Stimulated activated CD4-positive, alpha-beta T cell treated with anti-CD3 and anti-CD28 coated beads, Interleukin-4, amount 100 ng/mL, for 24 hours (primary cell): ENCODE results near the gene RADX.

Experiments used
- DNase-seq: peaks from one replicate; pipeline ENCODE4 v3.0.0-alpha.2; 2020

RADX gene

DNA sequence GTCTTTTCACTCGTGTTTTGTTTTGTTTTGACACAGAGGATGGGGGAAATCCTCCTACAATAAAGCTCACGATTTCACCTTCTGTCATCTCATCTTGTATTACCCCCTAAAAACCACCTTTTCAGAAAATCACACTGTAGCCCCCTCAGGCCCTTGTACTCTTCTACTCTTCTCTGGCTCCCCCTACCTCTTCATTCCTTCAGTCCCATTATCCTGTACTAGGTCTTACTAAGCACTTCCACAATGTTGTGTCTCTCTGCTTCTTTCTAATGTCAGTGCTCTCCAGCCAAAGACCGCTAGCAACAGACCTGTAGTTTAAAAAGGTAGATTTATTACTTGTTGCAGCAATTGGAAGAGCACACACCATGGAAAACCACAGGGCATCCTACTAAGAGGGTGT lies 84.7 kb downstream of the RADX start:
- no peak for DNase-seq

DNA sequence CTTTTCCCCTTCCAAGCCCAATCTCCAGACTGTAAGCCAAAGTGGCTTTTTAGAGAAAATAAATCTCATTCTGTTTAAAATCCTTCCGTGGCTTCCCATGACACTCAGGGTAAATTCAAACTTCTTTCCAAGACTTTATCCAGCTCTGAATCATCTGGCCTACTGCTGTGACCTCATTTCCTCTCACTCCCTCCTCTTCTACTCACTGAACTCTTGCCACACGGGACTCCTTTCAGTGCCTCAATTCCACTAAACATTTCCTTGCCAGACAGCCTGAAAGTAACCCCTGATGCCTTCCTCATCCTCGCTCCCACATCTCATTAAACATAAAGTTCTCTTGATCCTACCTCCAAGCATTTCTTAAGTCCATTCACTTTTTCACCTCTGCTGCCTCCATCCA lies 86.9 kb downstream of the RADX start:
- DNase-seq: no peak

DNA sequence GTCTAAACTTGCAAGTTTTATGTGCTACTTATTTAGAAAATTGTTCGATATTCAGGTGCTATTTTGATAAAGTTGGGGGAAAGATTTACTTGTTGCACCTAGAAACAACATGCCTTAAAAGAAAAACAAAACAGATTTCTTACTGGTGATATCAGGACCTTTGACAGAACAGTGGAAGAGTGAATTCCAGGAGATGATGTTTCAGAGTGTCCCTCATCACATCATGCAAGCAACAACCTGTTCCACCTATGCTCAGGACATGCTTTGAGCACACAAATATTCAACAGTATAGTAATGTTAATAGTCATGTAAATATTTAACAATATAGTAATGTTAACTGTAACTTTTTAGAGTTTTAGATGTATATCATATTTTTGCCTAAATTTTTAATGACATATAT lies 90.9 kb downstream of the RADX start:
- no peak for DNase-seq

DNA sequence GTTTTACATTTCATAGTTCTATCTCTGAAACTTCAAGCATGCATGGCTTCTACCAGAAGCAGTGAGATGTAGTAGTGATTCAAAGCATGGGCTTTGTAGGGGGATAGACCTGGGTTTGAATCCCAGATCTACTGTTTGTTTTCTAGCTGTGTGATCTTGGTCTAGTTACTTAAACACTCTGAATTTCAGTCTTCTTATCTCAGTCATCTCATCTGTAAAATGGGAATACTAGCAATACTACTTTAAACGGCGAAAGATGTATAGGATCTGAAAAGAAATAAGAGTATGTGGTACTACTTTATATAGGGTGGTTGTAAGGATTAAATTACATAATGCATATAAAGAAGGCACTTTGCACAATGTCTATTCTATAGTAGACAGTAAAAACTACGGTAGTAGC lies 94.7 kb downstream of the RADX start:
- no peak for DNase-seq

DNA sequence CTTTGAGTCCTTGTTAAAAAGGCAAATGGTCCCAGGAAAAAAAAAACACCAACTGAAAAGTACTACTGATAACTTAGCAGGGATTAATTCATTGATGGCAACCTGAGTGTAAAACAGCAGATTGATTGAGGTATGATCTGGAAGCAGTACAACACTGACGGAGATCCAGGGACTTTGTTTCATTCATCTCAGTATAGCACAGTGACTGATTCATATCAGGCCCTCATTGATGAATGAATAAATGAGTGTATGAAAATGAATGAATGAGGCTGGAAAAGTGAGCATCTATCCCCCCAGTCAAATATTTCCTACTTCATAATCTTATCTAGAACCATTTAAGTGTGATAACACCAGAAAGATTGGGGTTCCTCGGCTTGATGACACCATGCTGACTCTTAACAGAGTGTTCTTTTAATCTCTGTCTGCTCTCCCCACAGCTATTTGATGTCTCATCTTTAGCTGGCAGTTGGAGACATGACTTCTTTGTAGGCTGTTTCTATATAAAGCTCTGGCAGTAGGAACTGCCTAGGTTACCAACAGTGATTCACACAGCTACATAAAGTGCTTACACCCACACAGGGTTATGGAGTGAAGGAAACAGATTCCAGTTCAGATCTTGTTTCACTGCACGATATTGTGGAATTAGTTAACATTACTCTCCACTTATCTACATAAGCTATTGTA lies 96.1 kb downstream of the RADX start:
- peak; percentile 4 for DNase-seq

DNA sequence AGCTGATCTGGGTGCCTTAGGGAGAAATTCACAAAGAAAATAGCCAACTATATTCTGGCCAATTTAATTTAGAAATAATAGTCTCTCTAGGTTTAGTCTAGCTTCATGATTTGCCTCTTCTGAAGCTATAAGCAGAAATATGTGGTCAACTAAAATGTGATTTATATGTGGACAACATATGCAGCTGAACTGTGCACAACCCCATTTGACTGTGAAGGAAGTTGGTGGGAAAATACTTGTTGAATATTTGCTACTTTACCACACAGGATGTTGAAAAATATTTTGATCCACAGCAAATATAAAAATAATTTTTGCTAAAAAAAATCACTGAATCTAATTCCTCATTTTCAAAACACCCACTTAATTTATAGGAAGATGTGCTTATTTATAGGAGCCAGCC lies 99.0 kb downstream of the RADX start:
- DNase-seq: no peak

DNA sequence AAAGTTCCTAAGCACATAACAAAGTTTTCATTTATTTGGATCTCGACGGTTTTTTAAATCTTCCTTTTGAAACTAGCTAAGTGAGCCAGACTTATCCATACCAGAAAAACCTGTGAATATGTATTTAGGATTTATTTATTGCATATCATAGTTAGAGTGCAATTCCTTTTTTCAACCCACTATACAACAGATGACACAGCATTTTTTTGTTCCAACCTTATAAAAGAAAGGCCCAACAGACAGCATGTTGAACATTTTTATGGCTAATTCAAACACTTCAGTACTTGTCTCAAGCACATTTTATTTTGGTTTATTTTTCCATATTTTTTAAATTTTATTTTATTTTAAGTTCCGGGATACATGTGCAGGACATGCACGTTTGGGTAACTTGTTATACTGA lies 99.6 kb downstream of the RADX start:
- DNase-seq: no peak

DNA sequence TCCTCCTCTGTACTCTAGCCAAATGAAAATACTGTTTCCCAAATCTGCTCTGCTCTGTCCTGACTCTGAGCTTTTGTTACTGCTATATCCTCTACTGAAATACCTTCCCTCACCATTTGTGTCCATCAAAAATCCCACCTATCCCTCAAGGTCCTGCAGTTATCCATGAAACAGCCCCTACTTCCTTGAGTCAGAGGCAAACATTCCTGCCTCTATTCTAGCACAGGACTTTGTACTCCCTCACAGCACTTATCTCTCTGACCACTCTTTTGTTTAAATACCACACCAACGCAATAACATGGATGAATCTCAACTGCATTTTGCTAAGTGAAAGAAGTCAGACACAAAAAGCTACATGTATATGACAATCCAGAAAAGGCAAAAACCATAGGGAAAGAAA lies 104.2 kb downstream of the RADX start:
- no peak for DNase-seq

DNA sequence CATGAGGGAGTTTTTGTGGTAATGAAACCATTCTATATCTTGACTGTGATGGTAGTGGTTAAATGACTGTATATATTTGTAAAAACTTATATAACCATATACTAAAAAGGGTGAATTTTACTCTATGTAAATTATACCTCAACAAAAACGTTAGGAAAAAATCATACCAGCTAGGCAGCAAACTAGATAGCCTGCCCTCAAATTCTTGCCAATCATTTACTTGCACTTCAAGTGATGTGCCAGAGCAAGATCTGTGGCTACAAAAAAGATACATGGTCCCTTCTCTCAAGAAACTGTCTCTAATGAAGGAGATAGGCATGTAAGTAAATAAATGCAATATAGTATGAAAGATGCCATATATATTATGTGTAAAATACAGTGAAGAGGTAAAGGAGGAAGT lies 104.7 kb downstream of the RADX start:
- no peak for DNase-seq

DNA sequence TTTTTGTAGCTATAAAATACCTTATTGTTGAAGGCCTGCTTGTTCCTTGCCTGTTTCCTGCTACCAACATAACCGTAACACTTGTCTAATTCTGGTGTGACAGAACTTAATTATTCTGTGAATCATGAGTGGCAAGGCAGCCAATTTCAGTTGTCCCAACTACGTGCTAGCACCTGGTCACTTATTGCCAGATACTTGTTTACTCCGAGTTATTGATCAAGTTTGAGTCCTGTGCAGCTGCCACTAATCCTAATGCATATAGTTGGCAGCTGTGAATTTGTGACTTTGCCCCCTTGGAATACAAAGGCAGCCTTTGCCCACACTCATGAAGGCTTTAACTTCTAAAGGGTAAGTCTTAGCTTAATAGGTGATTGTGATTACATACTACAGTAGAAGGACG lies 106.9 kb downstream of the RADX start:
- DNase-seq: no peak

DNA sequence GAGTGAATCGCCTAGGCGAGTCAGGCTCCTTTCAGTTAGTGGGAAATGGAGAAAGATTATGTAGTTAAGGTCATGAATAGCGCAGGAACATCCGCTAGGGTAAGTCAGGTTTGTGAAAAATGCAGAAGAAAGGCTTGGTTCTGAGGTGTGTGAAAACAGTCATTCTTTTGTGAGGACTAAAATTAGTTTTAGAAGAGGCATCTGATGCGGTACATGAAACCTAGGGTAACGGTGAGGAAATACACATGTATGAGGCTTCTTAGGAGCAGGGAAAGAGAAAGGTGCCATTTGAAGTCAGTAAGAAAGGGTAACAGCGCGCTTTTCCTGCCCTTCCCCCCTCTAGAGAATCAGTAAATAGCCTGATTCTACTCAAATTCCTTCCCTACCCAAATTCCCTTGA lies 114.2 kb downstream of the RADX start:
- no peak for DNase-seq

DNA sequence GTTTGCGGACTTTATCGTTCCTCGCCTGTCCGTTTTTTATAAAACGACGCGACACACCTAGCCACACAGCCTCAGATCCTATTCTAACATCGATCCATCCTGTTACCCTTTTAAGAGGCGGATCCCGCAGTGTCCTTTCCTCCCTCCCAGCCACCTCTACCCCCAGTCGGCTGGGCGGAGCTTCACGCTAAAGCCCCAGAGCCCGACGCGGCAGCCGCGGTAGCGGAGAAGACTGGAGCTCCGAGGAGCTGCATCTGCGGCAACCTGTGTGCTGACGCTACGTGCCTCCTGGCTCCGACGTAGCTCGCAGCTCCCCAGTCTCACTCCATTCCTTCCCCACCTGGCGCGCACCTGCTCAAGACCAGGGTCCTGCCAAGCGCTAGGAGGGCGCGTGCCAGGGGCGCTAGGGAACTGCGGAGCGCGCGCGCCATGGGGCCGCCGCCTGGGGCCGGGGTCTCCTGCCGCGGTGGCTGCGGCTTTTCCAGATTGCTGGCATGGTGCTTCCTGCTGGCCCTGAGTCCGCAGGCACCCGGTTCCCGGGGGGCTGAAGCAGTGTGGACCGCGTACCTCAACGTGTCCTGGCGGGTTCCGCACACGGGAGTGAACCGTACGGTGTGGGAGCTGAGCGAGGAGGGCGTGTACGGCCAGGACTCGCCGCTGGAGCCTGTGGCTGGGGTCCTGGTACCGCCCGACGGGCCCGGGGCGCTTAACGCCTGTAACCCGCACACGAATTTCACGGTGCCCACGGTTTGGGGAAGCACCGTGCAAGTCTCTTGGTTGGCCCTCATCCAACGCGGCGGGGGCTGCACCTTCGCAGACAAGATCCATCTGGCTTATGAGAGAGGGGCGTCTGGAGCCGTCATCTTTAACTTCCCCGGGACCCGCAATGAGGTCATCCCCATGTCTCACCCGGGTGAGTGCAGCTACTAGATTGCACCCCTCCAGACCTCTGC lies 115.0 kb downstream of the RADX start, which contains the start of gene RNF128:
TSS of gene RNF128 (plus strand) at position 217 of the 953 bp plus-strand sequence. CDS start at position 430, 213 bp downstream.
- DNase-seq: peak; percentile 3

DNA sequence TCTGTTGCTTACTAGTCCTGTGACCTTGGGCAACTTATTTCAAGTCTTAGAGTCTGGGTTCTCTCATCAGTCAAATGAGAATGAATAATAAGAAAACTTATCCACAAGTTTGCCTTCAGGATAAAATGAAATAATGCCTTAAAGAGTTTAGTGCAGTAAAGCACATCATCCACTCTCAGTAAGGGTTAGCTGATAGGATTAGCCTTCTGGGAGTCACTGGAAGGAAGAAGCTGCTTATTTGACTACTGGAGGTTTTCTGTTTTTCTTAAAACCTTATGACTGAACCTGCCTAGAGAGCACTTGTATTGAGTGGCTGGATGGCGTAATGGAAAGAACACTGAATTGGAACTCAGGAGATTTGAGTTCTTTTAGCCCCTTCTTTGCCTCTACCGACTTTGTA lies 116.6 kb downstream of the RADX start:
- no peak for DNase-seq
